ENCODE data around the gene SH3BP5. TPM values are rescaled to one million over a fixed set of nuclear protein-coding genes. Genes with fewer than 3 reads are reported as not detected.
A peak's percentile ranks its signal among the peaks of the same experiment; 100 is the strongest.

Gene SH3BP5, protein sequence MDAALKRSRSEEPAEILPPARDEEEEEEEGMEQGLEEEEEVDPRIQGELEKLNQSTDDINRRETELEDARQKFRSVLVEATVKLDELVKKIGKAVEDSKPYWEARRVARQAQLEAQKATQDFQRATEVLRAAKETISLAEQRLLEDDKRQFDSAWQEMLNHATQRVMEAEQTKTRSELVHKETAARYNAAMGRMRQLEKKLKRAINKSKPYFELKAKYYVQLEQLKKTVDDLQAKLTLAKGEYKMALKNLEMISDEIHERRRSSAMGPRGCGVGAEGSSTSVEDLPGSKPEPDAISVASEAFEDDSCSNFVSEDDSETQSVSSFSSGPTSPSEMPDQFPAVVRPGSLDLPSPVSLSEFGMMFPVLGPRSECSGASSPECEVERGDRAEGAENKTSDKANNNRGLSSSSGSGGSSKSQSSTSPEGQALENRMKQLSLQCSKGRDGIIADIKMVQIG
- polyA plus RNA-seq (2013) = 7.4 TPM

DNA sequence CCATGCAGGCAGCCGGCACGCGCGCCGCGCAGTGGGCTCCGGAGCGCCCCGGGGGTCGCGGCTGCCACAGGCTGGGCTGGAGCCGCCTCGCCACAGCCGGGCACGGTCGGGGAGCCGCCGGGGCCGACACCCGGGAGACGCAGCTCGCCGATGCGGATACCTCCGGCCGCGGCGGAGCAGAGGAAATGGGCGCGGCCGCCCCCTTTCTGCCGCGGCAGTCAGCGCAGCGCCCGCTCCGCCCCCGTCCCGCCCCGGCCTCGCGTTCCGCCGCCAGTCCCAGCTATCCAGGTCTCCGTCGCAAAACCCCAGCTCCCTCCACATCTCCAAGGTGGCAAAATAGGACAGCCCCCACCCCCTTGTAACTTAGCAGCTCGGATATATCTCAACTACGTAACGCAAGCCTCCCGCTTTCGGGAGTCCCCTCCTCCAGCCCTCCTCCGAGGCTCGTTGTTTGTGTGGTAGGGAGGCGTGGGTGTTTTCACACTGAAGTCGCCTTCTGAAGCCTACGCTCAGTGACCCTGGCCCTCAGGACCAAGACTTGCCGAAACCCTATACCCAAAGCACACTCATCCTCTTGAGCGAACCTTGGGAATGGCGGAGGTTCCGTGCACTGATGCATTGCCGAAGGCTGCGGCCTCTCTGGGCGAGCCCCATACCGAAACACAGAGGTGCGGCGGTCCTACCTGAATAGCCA is at the start of gene SH3BP5:
Gene SH3BP5, minus strand, starts transcription at position 182 of the 694 bp plus-strand sequence. Its CDS starts 178 bp downstream, at position 4.
- 15% methylated on average over 56 of the region's 66 CpGs for WGBS (ENCODE audit: insufficient coverage)
- Histone ChIP-seq H3K36me3 (ENCODE audit: control insufficient read depth in 4 of 4, insufficient read depth in 4 of 4, low read length in 3 of 4) (peaks cover 0 to 17% (median 0%) of the 10 kb centered on the region in 4 experiments), H3K27me3 (replicated peaks in 2 of 5; ENCODE audit: control insufficient read depth in 4 of 5, insufficient read depth in 5 of 5, low read length in 4 of 5) (peaks cover 0 to 11% (median 0%) of the 10 kb centered on the region in 5 experiments), H3K4me1 (ENCODE audit: control extremely low read depth in 1 of 4, control insufficient read depth in 4 of 4, insufficient read depth in 4 of 4, low read length in 3 of 4) (peaks cover 16 to 60% (median 39%) of the 10 kb centered on the region in 4 experiments), H3K4me3 (ENCODE audit: control insufficient read depth in 1 of 7, extremely low read depth in 1 of 7, insufficient read depth in 4 of 7, low read depth in 2 of 7, low read length in 6 of 7) (peak within 1 kb of the TSS; percentile 42 to 93 (median 77)), H3K9me3 (ENCODE audit: control extremely low read depth in 1 of 5, control insufficient read depth in 4 of 5, insufficient read depth in 2 of 5, low read depth in 1 of 5, low read length in 4 of 5) (no peaks in the 10 kb centered on the region), H3K27ac (ENCODE audit: insufficient read depth in 1 of 2, low read depth in 1 of 2, low read length in 2 of 2, poor library complexity in 1 of 2, severe bottlenecking in 2 of 2) (no peak within 1 kb of the TSS)
- ChIA-PET POLR2A (interaction anchor here (0.6 kb wide), 1 partner anchor 56 kb away, joined by 3 read pairs; no protein-coding TSS in a partner anchor), CTCF (interaction anchor here (0.7 to 12.1 kb wide), 16 partner anchors 9 to 84 kb away, joined by 3 to 146 read pairs (median 4); no protein-coding TSS in a partner anchor)
- DNase-seq = peak; percentile 50 to 74 (median 70)

DNA sequence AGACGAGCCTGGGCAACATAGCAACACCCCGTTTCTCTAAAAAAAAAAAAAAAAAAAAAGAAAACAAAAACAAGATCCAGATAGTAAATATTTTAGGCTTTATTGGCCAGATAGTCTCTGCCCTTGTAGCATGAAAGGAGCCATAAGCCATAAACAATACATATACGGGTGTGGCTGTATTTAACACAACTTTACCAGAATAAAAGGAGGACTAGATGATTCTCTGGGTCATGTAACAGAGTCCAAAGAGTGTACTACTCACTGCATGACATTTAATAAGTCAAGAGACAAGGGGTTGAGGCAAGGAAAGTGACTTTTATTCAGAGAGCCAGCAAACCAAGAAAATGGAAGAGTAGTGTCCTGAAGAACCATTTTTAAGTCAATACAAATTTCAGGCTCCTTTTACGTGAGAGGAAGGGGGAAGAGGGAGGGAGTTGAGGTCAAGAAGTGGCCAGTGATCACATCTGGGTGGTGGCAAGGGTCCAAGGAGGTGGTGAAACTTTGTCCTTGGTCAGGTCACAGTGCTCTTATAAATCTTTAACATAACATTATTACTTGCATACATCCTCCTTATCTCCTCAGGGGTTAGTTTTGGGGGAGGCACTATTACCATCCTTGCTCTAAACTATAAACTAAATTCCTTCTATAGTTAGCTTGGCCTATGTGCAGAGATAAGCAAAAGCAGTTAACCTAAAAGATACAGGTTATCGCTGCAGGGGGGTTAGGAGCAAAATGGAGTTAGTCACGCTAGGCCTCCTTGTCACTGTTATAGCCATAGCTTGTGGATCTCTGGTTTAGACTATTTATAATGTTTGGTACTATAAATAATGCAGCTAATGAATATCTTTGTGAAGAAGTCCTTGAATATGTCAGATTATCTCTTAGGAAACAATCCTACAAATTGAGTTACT is 48.8 kb upstream of the SH3BP5 start:
- Histone ChIP-seq H3K27me3 (replicated peaks in 2 of 5; ENCODE audit: control insufficient read depth in 4 of 5, insufficient read depth in 5 of 5, low read length in 4 of 5) (no peaks in the 10 kb centered on the region), H3K27ac (ENCODE audit: insufficient read depth in 1 of 2, low read depth in 1 of 2, low read length in 2 of 2, poor library complexity in 1 of 2, severe bottlenecking in 2 of 2) (no peak overlapping the region), H3K4me3 (ENCODE audit: control insufficient read depth in 1 of 7, extremely low read depth in 1 of 7, insufficient read depth in 4 of 7, low read depth in 2 of 7, low read length in 6 of 7) (no peak overlapping the region), H3K9me3 (ENCODE audit: control extremely low read depth in 1 of 5, control insufficient read depth in 4 of 5, insufficient read depth in 2 of 5, low read depth in 1 of 5, low read length in 4 of 5) (peaks cover 0 to 6% (median 3%) of the 10 kb centered on the region in 5 experiments), H3K4me1 (ENCODE audit: control extremely low read depth in 1 of 4, control insufficient read depth in 4 of 4, insufficient read depth in 4 of 4, low read length in 3 of 4) (peaks cover 0 to 10% (median 2%) of the 10 kb centered on the region in 4 experiments), H3K36me3 (ENCODE audit: control insufficient read depth in 4 of 4, insufficient read depth in 4 of 4, low read length in 3 of 4) (no peaks in the 10 kb centered on the region)
- 89% methylated on average over 2 of the region's 6 CpGs for whole genome bisulfite sequencing (ENCODE audit: insufficient coverage)
- CTCF ChIA-PET = interaction anchor here (0.9 to 6.7 kb wide), 4 partner anchors 9 to 114 kb away, joined by 3 to 135 read pairs (median 3); no protein-coding TSS in a partner anchor
- POLR2A ChIA-PET = interaction anchor here (0.5 kb wide), 1 partner anchor 109 kb away, joined by 3 read pairs; no protein-coding TSS in a partner anchor
- no peak for DNase-seq

DNA sequence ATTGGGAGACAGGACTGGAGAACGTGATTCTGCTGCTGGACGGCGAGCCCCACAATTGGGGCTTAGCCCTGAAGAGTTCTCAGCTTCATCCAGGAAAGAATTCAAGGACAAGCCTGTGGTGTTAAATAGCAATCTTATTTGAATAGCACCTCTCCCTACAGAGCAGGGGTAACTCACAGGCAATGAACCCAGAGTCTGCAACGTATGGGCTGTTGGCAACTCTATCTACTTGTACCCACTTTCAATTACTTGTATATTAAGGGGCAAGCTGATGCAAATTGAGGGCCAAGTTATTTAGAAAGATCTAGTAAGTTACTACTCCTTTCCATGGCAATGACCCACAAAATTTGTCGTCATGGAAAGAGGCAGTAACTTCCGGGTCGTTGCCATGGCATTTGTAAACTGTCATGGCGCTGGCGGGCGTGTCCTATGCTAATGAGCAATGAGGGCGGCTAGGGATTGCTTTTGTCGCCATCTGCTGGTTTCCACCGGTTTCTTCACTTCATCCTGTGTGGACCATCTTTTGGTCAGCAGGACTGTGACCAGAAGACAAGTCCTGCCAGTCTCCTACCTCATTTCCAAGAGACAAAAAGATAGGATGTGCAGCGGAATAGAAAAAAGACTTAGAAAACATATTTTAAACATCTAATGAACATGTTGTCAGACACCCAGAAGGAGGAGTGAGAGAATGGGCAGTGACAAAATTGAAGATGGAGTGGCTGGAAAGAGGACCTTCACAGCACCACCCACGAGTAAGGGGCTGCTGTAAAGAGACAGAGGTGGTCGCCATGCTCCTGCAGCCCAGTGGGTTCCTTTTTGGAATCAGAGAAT is 45.8 kb upstream of the SH3BP5 start:
- H3K36me3 ChIP-seq (ENCODE audit: control insufficient read depth in 4 of 4, insufficient read depth in 4 of 4, low read length in 3 of 4) = no peaks in the 10 kb centered on the region
- DNase-seq = peak; percentile 95 to 97 (median 96)
- H3K4me1 ChIP-seq (ENCODE audit: control extremely low read depth in 1 of 4, control insufficient read depth in 4 of 4, insufficient read depth in 4 of 4, low read length in 3 of 4) = peaks cover 0 to 7% (median 2%) of the 10 kb centered on the region in 4 experiments
- CTCF ChIA-PET = interaction anchor here (1.0 to 6.7 kb wide), 9 partner anchors 11 to 175 kb away, joined by 3 to 135 read pairs (median 5); partner anchors contain the start of gene SH3BP5
- H3K27me3 ChIP-seq (replicated peaks in 2 of 5; ENCODE audit: control insufficient read depth in 4 of 5, insufficient read depth in 5 of 5, low read length in 4 of 5) = no peaks in the 10 kb centered on the region
- H3K9me3 ChIP-seq (ENCODE audit: control extremely low read depth in 1 of 5, control insufficient read depth in 4 of 5, insufficient read depth in 2 of 5, low read depth in 1 of 5, low read length in 4 of 5) = no peaks in the 10 kb centered on the region
- H3K27ac ChIP-seq (ENCODE audit: insufficient read depth in 1 of 2, low read depth in 1 of 2, low read length in 2 of 2, poor library complexity in 1 of 2, severe bottlenecking in 2 of 2) = peak overlapping the region in 1 of 2 experiments; percentile 75
- peak overlapping the region in 1 of 7 experiments; percentile 34 for H3K4me3 ChIP-seq (ENCODE audit: control insufficient read depth in 1 of 7, extremely low read depth in 1 of 7, insufficient read depth in 4 of 7, low read depth in 2 of 7, low read length in 6 of 7)
- POLR2A ChIA-PET = interaction anchor here (1.0 kb wide), 1 partner anchor 23 kb away, joined by 3 read pairs; no protein-coding TSS in a partner anchor
- WGBS (ENCODE audit: insufficient coverage) = 4% methylated on average over 11 of the region's 16 CpGs

DNA sequence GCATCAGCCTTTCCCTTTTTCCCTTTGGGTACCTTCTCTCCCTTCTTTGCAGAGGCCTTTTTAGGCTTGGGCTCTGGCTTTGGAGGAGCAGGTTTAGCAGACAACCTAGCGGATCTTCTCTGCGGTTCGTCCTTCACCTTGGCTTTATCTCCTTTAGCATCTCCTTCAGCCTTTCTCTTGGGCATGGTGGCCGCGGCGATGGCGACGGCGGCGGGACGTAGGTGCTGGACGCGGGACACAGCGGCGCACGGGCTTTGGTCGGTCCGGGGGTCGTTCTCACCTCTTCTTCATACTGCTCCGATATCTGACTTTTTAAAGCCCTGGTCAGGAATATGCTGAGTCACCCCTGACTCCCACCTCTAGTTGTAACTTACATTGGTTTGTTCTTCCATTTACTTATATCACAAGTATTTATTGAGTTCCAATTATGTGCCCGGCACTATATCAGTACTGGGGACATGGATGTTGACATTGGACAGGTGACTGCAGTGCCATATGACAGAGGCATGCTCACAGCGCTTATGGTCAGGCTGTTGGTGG is 43.1 kb upstream of the SH3BP5 start:
- no peak overlapping the region for H3K27ac ChIP-seq (ENCODE audit: insufficient read depth in 1 of 2, low read depth in 1 of 2, low read length in 2 of 2, poor library complexity in 1 of 2, severe bottlenecking in 2 of 2)
- H3K9me3 ChIP-seq (ENCODE audit: control extremely low read depth in 1 of 5, control insufficient read depth in 4 of 5, insufficient read depth in 2 of 5, low read depth in 1 of 5, low read length in 4 of 5) = no peaks in the 10 kb centered on the region
- 97% methylated on average over 19 of the region's 22 CpGs for WGBS (ENCODE audit: insufficient coverage)
- H3K36me3 ChIP-seq (ENCODE audit: control insufficient read depth in 4 of 4, insufficient read depth in 4 of 4, low read length in 3 of 4) = no peaks in the 10 kb centered on the region
- H3K4me3 ChIP-seq (ENCODE audit: control insufficient read depth in 1 of 7, extremely low read depth in 1 of 7, insufficient read depth in 4 of 7, low read depth in 2 of 7, low read length in 6 of 7) = no peak overlapping the region
- ChIA-PET POLR2A (no interaction called here), CTCF (interaction anchor here (1.3 to 6.7 kb wide), 2 partner anchors 30 to 108 kb away, joined by 3 to 135 read pairs; no protein-coding TSS in a partner anchor)
- no peaks in the 10 kb centered on the region for H3K27me3 ChIP-seq (replicated peaks in 2 of 5; ENCODE audit: control insufficient read depth in 4 of 5, insufficient read depth in 5 of 5, low read length in 4 of 5)
- DNase-seq = no peak
- peaks cover 0 to 7% (median 2%) of the 10 kb centered on the region in 4 experiments for H3K4me1 ChIP-seq (ENCODE audit: control extremely low read depth in 1 of 4, control insufficient read depth in 4 of 4, insufficient read depth in 4 of 4, low read length in 3 of 4)

DNA sequence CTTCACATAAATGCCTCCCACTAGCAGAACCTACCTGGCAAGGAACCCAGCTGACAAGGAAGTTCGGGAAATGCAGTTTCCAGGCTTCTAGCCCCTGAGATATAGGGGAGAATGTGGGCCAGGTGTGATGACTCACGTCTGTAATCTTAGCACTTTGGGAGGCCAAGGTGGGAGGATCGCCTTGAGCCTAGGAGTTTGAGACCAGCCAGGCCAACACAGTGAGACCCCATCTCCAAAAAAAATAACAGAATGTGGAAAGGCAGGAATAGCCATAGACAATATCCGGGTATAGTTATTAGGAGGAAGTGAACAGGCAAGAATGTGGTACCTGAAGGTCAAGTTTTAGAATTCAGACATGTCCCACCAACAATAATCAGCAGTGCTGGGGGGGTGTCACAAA is 40.5 kb upstream of the SH3BP5 start:
- CTCF ChIA-PET = interaction anchor here (0.7 to 1.4 kb wide), 2 partner anchors 9 to 106 kb away, joined by 3 read pairs; no protein-coding TSS in a partner anchor
- H3K9me3 ChIP-seq (ENCODE audit: control extremely low read depth in 1 of 5, control insufficient read depth in 4 of 5, insufficient read depth in 2 of 5, low read depth in 1 of 5, low read length in 4 of 5) = no peaks in the 10 kb centered on the region
- POLR2A ChIA-PET = no interaction called here
- no peaks in the 10 kb centered on the region for H3K27me3 ChIP-seq (replicated peaks in 2 of 5; ENCODE audit: control insufficient read depth in 4 of 5, insufficient read depth in 5 of 5, low read length in 4 of 5)
- WGBS (ENCODE audit: insufficient coverage) = 100% methylated on average over 3 of the region's 4 CpGs
- H3K36me3 ChIP-seq (ENCODE audit: control insufficient read depth in 4 of 4, insufficient read depth in 4 of 4, low read length in 3 of 4) = no peaks in the 10 kb centered on the region
- DNase-seq = no peak
- H3K27ac ChIP-seq (ENCODE audit: insufficient read depth in 1 of 2, low read depth in 1 of 2, low read length in 2 of 2, poor library complexity in 1 of 2, severe bottlenecking in 2 of 2) = no peak overlapping the region
- peaks cover 0 to 5% (median 3%) of the 10 kb centered on the region in 4 experiments for H3K4me1 ChIP-seq (ENCODE audit: control extremely low read depth in 1 of 4, control insufficient read depth in 4 of 4, insufficient read depth in 4 of 4, low read length in 3 of 4)
- no peak overlapping the region for H3K4me3 ChIP-seq (ENCODE audit: control insufficient read depth in 1 of 7, extremely low read depth in 1 of 7, insufficient read depth in 4 of 7, low read depth in 2 of 7, low read length in 6 of 7)

Data from common myeloid progenitor, CD34-positive (primary cell).